Activated CD4-positive, alpha-beta T cell treated with anti-CD3 and anti-CD28 coated beads for 4 hours (primary cell): Measurements from ENCODE around the gene DPH3.
A peak's percentile ranks its signal among the peaks of the same experiment; 100 is the strongest.

Experiments
- DNase-seq, 2 donors: peaks; one replicate each; pipeline ENCODE4 v3.0.0-alpha.2; 2020

DPH3 gene

GRCh38 chr3:16253601-16254000 is 11.1 kb downstream of the DPH3 start:
- DNase-seq: no peak

GRCh38 chr3:16252988-16253387 is 11.8 kb downstream of the DPH3 start:
- DNase-seq: no peak

GRCh38 chr3:16252243-16252978 is 12.3 kb downstream of the DPH3 start:
- no peak for DNase-seq

- no peak for DNase-seq
Measured at GRCh38 chr3:16251316-16252085, 13.2 kb downstream of the DPH3 start.

- no peak for DNase-seq
Measured at GRCh38 chr3:16249886-16250285, 14.9 kb downstream of the DPH3 start.

- DNase-seq: no peak
Measured at GRCh38 chr3:16249336-16249735, 15.4 kb downstream of the DPH3 start.

- no peak for DNase-seq
Measured at GRCh38 chr3:16248556-16248955, 16.2 kb downstream of the DPH3 start.

GRCh38 chr3:16247282-16248061 is 17.3 kb downstream of the DPH3 start:
- peak; percentile 73 to 82 for DNase-seq

- DNase-seq: no peak
Measured at GRCh38 chr3:16245609-16246008, 19.1 kb downstream of the DPH3 start.

- no peak for DNase-seq
Measured at GRCh38 chr3:16243706-16244490, 20.8 kb downstream of the DPH3 start.

GRCh38 chr3:16242177-16242576 is 22.6 kb downstream of the DPH3 start:
- no peak for DNase-seq

- no peak for DNase-seq
Measured at GRCh38 chr3:16241225-16241624, 23.5 kb downstream of the DPH3 start.

- no peak for DNase-seq
Measured at GRCh38 chr3:16240229-16241023, 24.3 kb downstream of the DPH3 start.

GRCh38 chr3:16239780-16240179 is 25.0 kb downstream of the DPH3 start:
- no peak for DNase-seq

GRCh38 chr3:16239086-16239770 is 25.5 kb downstream of the DPH3 start:
- DNase-seq: no peak

- no peak for DNase-seq
Measured at GRCh38 chr3:16236856-16237393, 27.8 kb downstream of the DPH3 start.

- DNase-seq: no peak
Measured at GRCh38 chr3:16236030-16236639, 28.6 kb downstream of the DPH3 start.

GRCh38 chr3:16234281-16234680 is 30.5 kb downstream of the DPH3 start:
- DNase-seq: no peak

GRCh38 chr3:16233806-16234205 is 30.9 kb downstream of the DPH3 start:
- no peak for DNase-seq

GRCh38 chr3:16231983-16232382 is 32.8 kb downstream of the DPH3 start:
- DNase-seq: no peak

- no peak for DNase-seq
Measured at GRCh38 chr3:16229681-16230080, 35.1 kb downstream of the DPH3 start.
